Colonic mucosa (tissue), 4 donors: ENCODE measurements around the gene MRFAP1L1. TPM values are rescaled to one million over a fixed set of nuclear protein-coding genes. Genes with fewer than 3 reads are reported as not detected.

Source experiments
- DNase-seq: peaks from one replicate; pipeline ENCODE4 v3.0.0-alpha.2; 2020
- H3K27ac ChIP-seq: fragments of 200-600 bp; one replicate; pipeline ENCODE4 v1.8.0; 2021
- H3K27me3 ChIP-seq: fragments of 200-600 bp; one replicate; pipeline ENCODE4 v1.8.0; 2021
- H3K36me3 ChIP-seq: fragments of 200-600 bp; one replicate; pipeline ENCODE4 v1.8.0; 2021
- H3K4me1 ChIP-seq: fragments of 200-600 bp; one replicate; pipeline ENCODE4 v1.8.0; 2021; ENCODE audit warnings: mild to moderate bottlenecking
- H3K4me3 ChIP-seq: fragments of 200-600 bp; one replicate; pipeline ENCODE4 v1.8.0; 2021
- H3K9ac ChIP-seq, 2 donors: one replicate each; pipeline ENCODE4 v1.7.0; 2013; ENCODE audit warnings: control low read depth in 2 of 2, low read depth in 2 of 2, low read length in 2 of 2
- H3K9me3 ChIP-seq: fragments of 200-600 bp; one replicate; pipeline ENCODE4 v1.8.0; 2021
- CTCF ChIP-seq: fragments of 200-600 bp; IDR thresholded peaks from one replicate; pipeline ENCODE4 v1.8.0; 2022; ENCODE audit warnings: antibody characterized with exemption, mild to moderate bottlenecking
- intact Hi-C: fragments of 100-400 bp; cut with DNase I; formaldehyde crosslinking; loops from one replicate; pipeline ENCODE4 v1.14.1; 2022
- total RNA-seq, 2 donors: library from RNA; stranded (reverse); fragmentation: NEBNext Ultra II Directional in 1 of 2; extraction: Animal tissue kit (Norgen Biotek cat#: 25700) in 1 of 2; gene quantifications; one replicate each; pipeline ENCODE4 v1.2.1, GENCODE V29; 2021
- donor health status: healthy.
- donor health status: DM: no; HTN: no; CAD: no.
- donor health status: DM: no; HTN: no; CAD: no.

MRFAP1L1 gene
- total RNA-seq, 2 donors from 2014 or later: 33.6 to 37.4 TPM

- DNase-seq: no peak
- Histone ChIP-seq H3K4me3 (no peak overlapping the region), H3K36me3 (no peaks in the 10 kb centered on the region), H3K9me3 (no peaks in the 10 kb centered on the region), H3K4me1 (peaks cover 9% of the 10 kb centered on the region), H3K27ac (no peak overlapping the region), H3K27me3 (no peaks in the 10 kb centered on the region), H3K9ac (no peak overlapping the region)
- intact Hi-C loops: no loop called here
- no peak for TF ChIP-seq CTCF
These were observed 3.5 kb downstream of the MRFAP1L1 start for GRCh38 chr4:6706173-6706572.

GRCh38 chr4:6705646-6706045 is 4.0 kb downstream of the MRFAP1L1 start:
- Histone ChIP-seq H3K36me3 (no peaks in the 10 kb centered on the region), H3K9me3 (no peaks in the 10 kb centered on the region), H3K4me1 (peaks cover 9% of the 10 kb centered on the region), H3K4me3 (no peak overlapping the region), H3K27ac (no peak overlapping the region), H3K9ac (no peak overlapping the region), H3K27me3 (no peaks in the 10 kb centered on the region)
- intact Hi-C loops: no loop called here
- no peak for DNase-seq
- no peak for TF ChIP-seq CTCF

GRCh38 chr4:6703786-6704185 is 5.9 kb downstream of the MRFAP1L1 start:
- no peak overlapping the region for H3K4me3 ChIP-seq
- DNase-seq: no peak
- H3K27ac ChIP-seq: no peak overlapping the region
- H3K4me1 ChIP-seq: peaks cover 9% of the 10 kb centered on the region
- H3K27me3 ChIP-seq: no peaks in the 10 kb centered on the region
- H3K36me3 ChIP-seq: no peaks in the 10 kb centered on the region
- intact Hi-C loops: no loop called here
- H3K9me3 ChIP-seq: no peaks in the 10 kb centered on the region
- no peak for TF ChIP-seq CTCF
- no peak overlapping the region for H3K9ac ChIP-seq

- intact Hi-C loops: no loop called here
- Histone ChIP-seq H3K9me3 (no peaks in the 10 kb centered on the region), H3K4me3 (no peak overlapping the region), H3K36me3 (no peaks in the 10 kb centered on the region), H3K4me1 (peaks cover 4% of the 10 kb centered on the region), H3K27me3 (no peaks in the 10 kb centered on the region), H3K9ac (no peak overlapping the region), H3K27ac (no peak overlapping the region)
- no peak for TF ChIP-seq CTCF
- no peak for DNase-seq
These were observed 6.9 kb downstream of the MRFAP1L1 start for GRCh38 chr4:6702761-6703160.

- no peaks in the 10 kb centered on the region for H3K4me1 ChIP-seq
- no peak overlapping the region for H3K4me3 ChIP-seq
- peak; percentile 29 for TF ChIP-seq CTCF
- H3K36me3 ChIP-seq: no peaks in the 10 kb centered on the region
- H3K27ac ChIP-seq: no peak overlapping the region
- no peaks in the 10 kb centered on the region for H3K9me3 ChIP-seq
- no peak for DNase-seq
- no peaks in the 10 kb centered on the region for H3K27me3 ChIP-seq
- no peak overlapping the region for H3K9ac ChIP-seq
- intact Hi-C loops: no loop called here
These were observed 8.3 kb downstream of the MRFAP1L1 start for GRCh38 chr4:6701371-6701770.

GRCh38 chr4:6699903-6700302 is 9.8 kb downstream of the MRFAP1L1 start:
- no peak for DNase-seq
- Histone ChIP-seq H3K4me1 (peaks cover 5% of the 10 kb centered on the region), H3K9ac (no peak overlapping the region), H3K27ac (no peak overlapping the region), H3K27me3 (no peaks in the 10 kb centered on the region), H3K36me3 (no peaks in the 10 kb centered on the region), H3K4me3 (no peak overlapping the region), H3K9me3 (no peaks in the 10 kb centered on the region)
- no peak for TF ChIP-seq CTCF
- intact Hi-C loops: no loop called here
